HG02870 (cell line): ENCODE measurements around the gene NPDC1.

ENCODE experiments used
- ATAC-seq: cut with Tn5 transposase; IDR thresholded peaks from one replicate; pipeline ENCODE4 v1.9.1; 2021; ENCODE audit warnings: mild to moderate bottlenecking, moderate library complexity; ENCODE audit not compliant: unreplicated experiment

NPDC1 gene

GRCh38 chr9:137028263-137029057 lies 17.5 kb downstream of the NPDC1 start:
- ATAC-seq, result no peak

DNA sequence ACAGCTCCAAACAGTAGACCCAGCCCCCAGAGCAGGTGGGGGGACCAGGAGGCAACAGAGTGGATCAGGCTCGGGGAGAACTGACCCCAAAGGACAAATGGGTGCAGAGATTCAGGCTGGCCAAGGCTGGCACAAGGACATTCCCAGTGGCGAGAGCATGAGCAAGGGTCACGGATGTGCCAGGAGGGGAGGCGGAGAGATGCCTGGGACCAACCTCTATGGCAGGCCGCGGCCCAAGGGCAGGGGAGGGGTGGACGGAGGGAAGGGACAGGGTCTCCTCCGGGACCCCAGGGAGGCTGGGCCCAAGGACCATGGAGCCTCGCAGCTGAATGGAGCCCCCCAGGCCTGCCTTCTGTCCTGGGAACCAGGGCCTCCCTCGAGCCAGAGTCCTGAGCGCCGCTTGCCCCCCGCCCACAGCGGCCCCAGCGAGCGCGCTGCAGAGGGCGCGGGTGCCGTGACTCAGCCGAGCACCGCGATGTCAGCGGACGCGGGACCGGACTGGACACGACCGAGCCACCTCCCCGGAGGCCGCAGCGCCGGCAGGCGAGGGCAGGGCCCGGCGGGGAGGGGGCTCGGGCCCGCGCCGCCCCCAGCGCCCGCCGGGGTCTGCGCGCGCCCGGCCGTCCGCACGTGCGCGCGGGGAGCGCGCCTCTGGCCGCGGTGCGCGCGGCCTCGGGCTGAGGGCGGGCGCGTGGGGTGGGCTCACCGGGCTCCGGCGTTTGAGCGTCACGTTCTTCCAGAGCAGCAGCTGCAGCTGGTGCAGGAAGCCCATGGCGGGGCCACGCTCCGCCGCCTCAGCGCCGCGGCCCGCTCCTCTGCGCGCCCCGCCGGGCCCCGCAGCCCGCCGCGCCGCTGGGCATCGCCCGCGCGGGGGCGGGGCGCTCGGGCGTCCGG lies 18.4 kb downstream of the NPDC1 start, which contains the start of gene ABCA2:
ABCA2 (minus strand) TSS at position 869 of the 894 bp plus-strand sequence; CDS start at position 772, 97 bp downstream.
- ATAC-seq, result no peak

DNA sequence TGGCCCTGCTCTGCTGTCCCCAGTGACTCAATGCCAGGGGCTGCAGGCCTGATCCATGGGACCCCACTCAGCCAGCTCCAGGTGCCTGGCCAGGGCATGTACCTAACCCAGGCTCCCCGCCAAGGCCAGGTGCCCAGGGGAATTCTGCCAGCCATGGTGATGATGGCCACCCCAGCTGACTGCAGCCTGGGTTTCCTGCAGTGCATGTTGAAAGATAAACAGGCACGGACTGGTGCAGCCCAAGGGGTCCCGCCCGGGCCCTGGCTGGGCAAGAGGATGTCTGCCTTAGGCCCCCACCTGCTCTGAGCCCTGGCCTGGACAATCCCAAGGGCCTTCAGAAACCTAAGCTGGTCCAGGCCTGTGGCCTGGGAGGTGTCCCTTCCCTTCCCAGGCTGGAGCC lies 19.1 kb downstream of the NPDC1 start:
- ATAC-seq, result no peak

DNA sequence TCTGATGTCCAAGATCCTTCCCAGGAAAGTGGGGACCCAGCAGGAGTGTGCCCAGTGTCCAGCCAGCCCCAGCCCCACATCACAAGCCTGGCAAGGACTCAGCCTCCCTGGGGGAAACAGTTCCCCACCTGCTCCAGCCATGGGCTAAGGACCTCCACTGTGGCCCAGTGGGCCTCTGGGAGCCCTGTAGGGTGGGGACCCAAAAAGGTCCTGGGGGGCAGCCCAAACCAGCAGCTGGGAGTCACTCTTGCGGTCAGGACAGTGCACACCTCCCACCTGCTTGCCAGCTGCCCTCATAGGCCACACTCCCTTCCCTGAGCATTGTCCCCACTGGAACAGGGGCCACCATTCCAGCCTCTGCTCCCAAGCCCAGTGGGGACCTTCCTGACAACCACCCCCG lies 19.6 kb downstream of the NPDC1 start:
- ATAC-seq, result no peak

DNA sequence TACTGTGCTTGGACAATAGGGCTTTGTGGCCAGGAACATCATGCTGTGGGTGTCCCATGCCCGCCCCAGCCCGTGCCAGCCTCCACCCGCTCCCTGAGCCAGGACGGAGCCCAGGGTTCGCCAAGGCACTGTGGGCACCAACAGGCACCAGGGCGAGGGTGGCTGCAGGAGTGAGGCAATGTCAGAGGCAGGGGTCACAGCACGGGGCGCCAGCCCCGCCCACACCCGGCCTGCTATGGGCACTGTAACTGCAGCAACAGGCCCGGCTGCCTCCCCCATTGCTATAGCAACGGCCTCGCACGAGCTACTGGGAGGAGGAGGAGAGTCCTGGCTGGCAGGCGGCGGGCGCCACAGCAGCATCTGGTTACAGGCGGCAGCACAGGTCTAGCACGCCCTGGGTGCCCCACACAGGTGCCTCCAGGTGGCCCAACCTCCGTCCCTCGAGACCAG lies 20.4 kb downstream of the NPDC1 start:
- ATAC-seq, result no peak

DNA sequence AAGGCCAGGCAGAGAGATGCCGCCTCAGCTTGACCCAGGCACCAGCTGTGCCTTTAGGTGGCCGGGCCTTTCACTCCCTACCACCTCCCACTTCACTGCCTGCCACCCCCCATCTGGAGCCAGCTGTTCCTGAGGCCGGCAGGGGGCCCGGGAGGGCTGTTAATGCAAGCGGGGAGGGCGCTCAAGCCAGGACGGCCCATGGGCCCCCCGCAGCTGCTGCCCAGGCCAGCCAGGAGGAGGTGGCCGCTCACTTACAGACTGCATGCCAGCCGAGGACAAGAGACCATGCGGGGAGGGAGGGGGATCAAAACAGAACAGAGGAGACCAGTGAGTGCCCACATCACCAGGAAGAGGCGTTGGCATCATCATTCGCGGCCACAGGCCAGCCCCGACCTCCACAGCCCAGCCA lies 22.4 kb downstream of the NPDC1 start:
- no peak for ATAC-seq

DNA sequence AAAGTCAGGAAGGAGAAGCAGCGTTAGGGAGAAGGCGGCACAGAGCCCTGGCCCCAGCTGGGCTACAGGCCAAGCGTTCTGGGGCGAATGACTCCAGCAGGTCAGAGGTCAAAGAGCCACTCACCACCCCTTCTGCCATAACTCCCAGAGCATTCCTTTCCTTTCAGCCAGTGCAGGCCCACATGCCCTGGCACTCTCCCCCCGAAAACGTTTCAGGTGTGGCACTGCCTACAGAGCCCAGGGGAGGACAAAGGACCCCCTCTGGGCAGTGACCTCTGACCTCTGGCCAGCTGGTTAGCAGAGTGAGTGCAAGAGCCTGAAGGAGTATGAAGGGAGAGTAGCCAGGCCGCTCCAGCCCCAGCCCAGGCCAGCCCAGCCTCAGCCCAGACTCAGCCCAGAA lies 22.8 kb downstream of the NPDC1 start:
- no peak for ATAC-seq

GRCh38 chr9:137022662-137023008 lies 23.3 kb downstream of the NPDC1 start:
- no peak for ATAC-seq

DNA sequence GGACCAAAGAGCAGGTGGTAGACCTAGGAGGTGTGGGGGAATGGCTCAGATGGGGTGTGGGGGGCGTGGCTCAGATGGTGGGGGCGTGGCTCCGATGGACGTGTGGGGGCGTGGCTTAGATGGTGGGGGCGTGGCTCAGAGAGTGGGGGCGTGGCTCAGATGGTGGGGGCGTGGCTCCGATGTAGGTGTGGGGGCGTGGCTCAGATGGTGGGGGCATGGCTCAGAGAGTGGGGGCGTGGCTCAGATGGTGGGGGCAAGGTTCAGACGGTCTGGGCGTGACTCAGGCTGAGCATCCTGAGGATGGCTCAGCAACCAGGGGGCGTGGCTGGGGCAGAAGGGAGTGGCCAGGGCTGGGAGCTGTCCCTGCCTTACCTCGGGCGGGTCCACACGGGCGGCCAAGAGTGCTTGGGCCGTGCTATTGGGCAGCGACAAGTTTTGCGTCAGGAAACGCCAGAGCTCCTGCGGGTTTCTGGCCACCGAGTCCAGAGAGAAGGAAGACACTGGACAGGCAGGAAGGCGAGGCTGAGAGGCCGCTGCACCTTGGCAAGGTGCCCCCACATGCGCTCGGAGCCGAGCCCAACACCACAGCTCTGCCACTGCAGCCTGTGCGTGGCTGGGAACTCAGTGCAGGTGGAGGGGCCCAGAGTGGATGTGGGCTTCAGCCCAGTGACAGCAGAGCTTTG lies 23.9 kb downstream of the NPDC1 start:
- ATAC-seq, result no peak

- ATAC-seq, result no peak
These were observed 24.4 kb downstream of the NPDC1 start for GRCh38 chr9:137021568-137021978.

DNA sequence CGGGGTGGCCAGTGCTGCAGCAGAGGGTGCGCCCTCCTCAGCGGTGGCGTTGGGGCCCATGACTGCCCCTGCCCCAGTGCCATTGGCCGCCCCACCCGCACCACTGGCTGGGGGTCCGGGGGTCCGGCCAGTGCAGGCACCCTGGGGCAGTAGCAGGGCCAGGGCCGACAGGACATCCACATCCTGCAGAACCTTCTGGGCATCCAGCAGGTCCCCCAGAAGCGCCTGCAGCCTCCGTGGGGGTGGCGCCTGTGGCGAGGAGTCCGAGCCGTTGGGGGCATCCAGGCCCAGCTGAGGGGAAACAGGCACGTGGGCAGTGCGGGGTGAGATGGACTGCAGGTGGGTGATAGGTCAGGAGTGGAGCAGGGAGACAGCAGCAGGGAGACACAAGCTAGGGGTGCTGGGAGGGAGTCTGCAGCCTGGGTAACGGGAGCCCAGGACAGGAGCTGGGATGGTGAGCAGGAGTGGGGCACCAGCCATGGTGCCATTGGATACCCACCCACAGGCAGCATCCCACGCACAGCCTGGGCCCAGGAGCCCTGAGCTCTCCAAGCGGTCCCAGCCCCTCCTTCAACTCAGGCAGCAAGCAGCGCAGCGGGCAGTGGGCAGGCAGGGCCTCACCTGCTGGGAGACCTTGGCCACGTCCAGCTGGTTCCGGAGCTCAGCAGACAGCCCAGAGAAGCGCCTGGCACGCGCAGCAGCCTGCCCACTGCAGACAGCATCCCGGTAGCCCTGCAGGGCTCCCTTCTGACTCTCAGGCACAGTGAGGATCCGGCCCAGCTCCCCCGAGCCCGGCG lies 25.0 kb downstream of the NPDC1 start:
- ATAC-seq, result no peak

- ATAC-seq, result no peak
These were observed 25.9 kb downstream of the NPDC1 start for GRCh38 chr9:137019891-137020683.

GRCh38 chr9:137018761-137019559 lies 27.0 kb downstream of the NPDC1 start:
- no peak for ATAC-seq

- no peak for ATAC-seq
These were observed 28.0 kb downstream of the NPDC1 start for GRCh38 chr9:137017791-137018497.

DNA sequence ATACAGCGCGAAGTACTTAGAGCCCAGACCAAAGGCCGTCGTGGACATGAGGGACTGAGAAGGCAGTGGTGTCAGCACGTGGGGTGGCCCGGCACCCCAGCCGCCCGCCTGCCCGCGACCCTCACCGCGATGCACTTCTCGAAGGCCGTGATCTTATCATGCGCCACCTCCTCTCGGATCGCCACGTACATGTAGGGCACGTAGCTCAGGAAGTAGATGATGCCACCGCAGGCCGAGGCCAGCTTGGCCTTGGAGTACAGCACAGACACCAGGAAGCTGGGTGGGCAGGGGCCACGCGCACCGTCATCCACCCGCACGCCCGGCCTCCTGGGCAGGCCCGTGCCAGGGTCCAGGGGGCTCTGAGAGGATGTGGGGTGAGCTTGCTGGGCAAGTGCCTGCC lies 28.9 kb downstream of the NPDC1 start:
- ATAC-seq, result no peak

- ATAC-seq, result no peak
These were observed 29.5 kb downstream of the NPDC1 start for GRCh38 chr9:137016436-137016835.

DNA sequence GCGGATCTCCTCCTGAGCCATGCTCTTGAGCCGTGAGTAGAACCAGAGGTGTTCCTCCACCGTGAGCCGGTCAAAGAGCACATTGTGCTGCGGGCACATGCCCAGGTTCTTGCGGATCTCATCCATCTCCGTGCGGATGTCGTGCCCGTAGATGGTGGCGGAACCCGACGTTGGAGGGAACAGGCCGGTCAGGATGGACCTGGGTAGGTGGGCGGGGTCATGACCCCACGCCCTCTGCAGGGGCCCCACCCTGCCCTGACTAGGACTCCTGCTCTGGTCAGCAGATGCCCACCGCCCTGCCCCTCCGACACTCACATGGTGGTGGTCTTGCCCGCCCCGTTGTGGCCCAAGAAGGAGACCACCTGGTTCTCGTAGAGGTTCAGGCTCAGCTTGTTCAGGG lies 30.0 kb downstream of the NPDC1 start:
- ATAC-seq, result no peak

GRCh38 chr9:137015540-137015930 lies 30.4 kb downstream of the NPDC1 start:
- no peak for ATAC-seq
